LoVo (cell line): ENCODE data around the gene SCT.

Source experiments
- DNase-seq: peaks from one replicate; pipeline ENCODE4 v3.0.0-alpha.2; 2016; ENCODE audit warnings: low spot score

SCT gene

GRCh38 chr11:586376-587316, 40.3 kb downstream of the SCT start:
- DNase-seq: no peak

GRCh38 chr11:584287-584686, 42.7 kb downstream of the SCT start:
- DNase-seq: no peak

- DNase-seq: no peak
These were observed 45.2 kb downstream of the SCT start for GRCh38 chr11:581752-582151.

- DNase-seq: no peak
These were observed 45.6 kb downstream of the SCT start for GRCh38 chr11:581342-581741.

GRCh38 chr11:579830-580601, 47.0 kb downstream of the SCT start:
- no peak for DNase-seq

- DNase-seq: no peak
These were observed 48.5 kb downstream of the SCT start for GRCh38 chr11:578276-579035.

- DNase-seq: no peak
These were observed 49.4 kb downstream of the SCT start for GRCh38 chr11:577611-577894.

- DNase-seq: no peak
These were observed 50.0 kb downstream of the SCT start for GRCh38 chr11:576811-577610.
